Panc1 (cell line): ENCODE measurements around the gene LUZP4. TPM values are rescaled to one million over a fixed set of nuclear protein-coding genes. Genes with fewer than 3 reads are reported as not detected.
"Not testable (repeated sequence)": the region's sequence is repeated elsewhere in the genome, so short reads cannot be mapped to it uniquely, and the experiment has no call there.

Experiments used
- ATAC-seq: fragments of 200-7000 bp; cut with Tn5 transposase; 2 replicates; pipeline ENCODE4 v1.9.1; 2020; ENCODE audit warnings: mild to moderate bottlenecking, moderate library complexity
- BruUV-seq: library from RNA; stranded (reverse); fragments of 400-500 nt; replicated peaks from 2 replicates; lab custom pipeline; 2021; lab: Mats Ljungman, UMichigan
- CTCF ChIA-PET: fragments of 300-600 bp; sonication (Branson Sonifier 250); formaldehyde crosslinking; loops from one replicate; lab custom pipeline; 2022; ENCODE audit warnings: antibody characterized with exemption; lab: Charles Lee
- POLR2A ChIA-PET: fragments of 300-600 bp; sonication (Branson Sonifier 250); formaldehyde crosslinking; loops from one replicate; lab custom pipeline; 2022; ENCODE audit warnings: antibody characterized with exemption; lab: Charles Lee
- DNase-seq: peaks from one replicate; pipeline ENCODE4 v3.0.0-alpha.2; 2010; ENCODE audit warnings: low read depth, low spot score
- H3K27ac ChIP-seq: 2 replicates; pipeline ENCODE4 v1.5.1; 2011; ENCODE audit warnings: mild to moderate bottlenecking, low read length, inconsistent platforms
- H3K27me3 ChIP-seq: fragments of 200-500 bp; sonication (Bioruptor generic); 2 replicates; pipeline ENCODE4 v1.6.0; 2014; ENCODE audit warnings: low read length, inconsistent platforms; ENCODE audit not compliant: control insufficient read depth, insufficient read depth
- H3K36me3 ChIP-seq: fragments of 200-500 bp; sonication (Bioruptor generic); 2 replicates; pipeline ENCODE4 v1.5.1; 2014; ENCODE audit warnings: inconsistent platforms, mild to moderate bottlenecking, low read length, moderate library complexity; ENCODE audit not compliant: control insufficient read depth, insufficient read depth
- H3K4me1 ChIP-seq: 2 replicates; pipeline ENCODE4 v1.5.1; 2011; ENCODE audit warnings: inconsistent platforms, mild to moderate bottlenecking, low read length, moderate library complexity; ENCODE audit not compliant: control insufficient read depth, insufficient read depth
- H3K4me3 ChIP-seq, 2 experiments: 2 replicates each; pipeline ENCODE4 v1.5.1; 2011 to 2012; ENCODE audit warnings: low read depth in 2 of 2, low read length in 2 of 2, mild to moderate bottlenecking in 2 of 2, inconsistent platforms in 1 of 2, moderate library complexity in 1 of 2
- H3K9me3 ChIP-seq: fragments of 200-500 bp; sonication (Bioruptor generic); 2 replicates; pipeline ENCODE4 v1.5.1; 2014; ENCODE audit warnings: low read depth, mild to moderate bottlenecking, inconsistent platforms, low read length, moderate library complexity; ENCODE audit not compliant: control insufficient read depth, insufficient read depth
- POLR2AphosphoS5 ChIP-seq: IDR thresholded peaks from 2 replicates; pipeline ENCODE4 v1.6.1; 2012; ENCODE audit warnings: mild to moderate bottlenecking, low read depth, low read length, moderate library complexity
- SIN3A ChIP-seq: IDR thresholded peaks from 2 replicates; pipeline ENCODE4 v1.6.1; 2012; ENCODE audit warnings: low read depth, mild to moderate bottlenecking, low read length, moderate library complexity, borderline replicate concordance; ENCODE audit not compliant: insufficient read depth
- TCF7L2 ChIP-seq: IDR thresholded peaks from 2 replicates; pipeline ENCODE4 v1.6.1; 2011; ENCODE audit warnings: mild to moderate bottlenecking, low read depth, low read length, inconsistent platforms
- in situ Hi-C: cut with HindIII; loops from 2 replicates; pipeline ENCODE4 v1.10.0; 2016; ENCODE audit warnings: low sequenced_read_pairs, low pct_unique_long_range_greater_than_20kb
- intact Hi-C: fragments of 100-400 bp; cut with micrococcal nuclease; formaldehyde crosslinking; loops from one replicate; pipeline ENCODE4 v1.10.0; 2022; ENCODE audit not compliant: unreplicated experiment
- total RNA-seq: library from RNA; stranded (reverse); gene quantifications from one replicate; pipeline ENCODE4 v1.2.1, GENCODE V29; 2021; ENCODE audit not compliant: unreplicated experiment
- TF ChIP-seq, protein P1 (sequence below), 2 experiments: IDR thresholded peaks; 2 replicates each; pipeline ENCODE4 v1.6.1; 2011 to 2012; ENCODE audit warnings: low read depth in 2 of 2, control low read depth in 1 of 2, low read length in 1 of 2, mild to moderate bottlenecking in 1 of 2, moderate library complexity in 1 of 2; ENCODE audit not compliant: insufficient read depth in 1 of 2
- TF ChIP-seq, protein P2 (sequence below): fragments of 450-650 bp; IDR thresholded peaks from 2 replicates; pipeline ENCODE4 v1.5.1; 2017; ENCODE audit warnings: mild to moderate bottlenecking

LUZP4 gene
- total RNA-seq, 1 experiment from 2014 or later: not detected

DNA sequence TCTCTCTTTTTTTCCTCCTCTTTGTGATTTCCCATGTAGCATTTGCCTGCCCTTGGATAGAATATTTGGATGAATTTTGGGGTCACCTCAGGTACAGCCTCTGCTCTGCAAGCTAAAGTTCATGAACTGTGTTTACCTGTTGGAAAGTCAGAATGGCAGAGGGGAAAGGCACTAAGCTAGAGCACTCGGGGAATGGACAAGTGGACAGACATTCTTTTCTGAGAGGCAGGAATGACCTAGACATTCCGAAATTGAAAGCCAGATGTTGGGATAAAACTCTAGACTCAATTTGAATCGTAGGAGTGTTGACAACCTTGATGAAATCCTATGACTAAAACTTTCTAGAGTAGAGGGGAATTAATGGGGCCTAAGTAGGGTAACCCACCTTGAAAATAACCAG, 56.1 kb downstream of the LUZP4 start:
- no peak for DNase-seq
- ChIA-PET POLR2A (no interaction called here), CTCF (no interaction called here)
- no TSS peak for BruUV-seq
- intact Hi-C loops (no loop called here), in situ Hi-C loops (no loop called here)
- Histone ChIP-seq H3K27ac (no peak overlapping the region), H3K4me3 (no peak overlapping the region), H3K4me1 (no peaks in the 10 kb centered on the region), H3K27me3 (no peaks in the 10 kb centered on the region), H3K9me3 (no peaks in the 10 kb centered on the region), H3K36me3 (no peaks in the 10 kb centered on the region)
- no peak for TF ChIP-seq SIN3A
- TF ChIP-seq TCF7L2: no peak
- TF ChIP-seq, protein P1, sequence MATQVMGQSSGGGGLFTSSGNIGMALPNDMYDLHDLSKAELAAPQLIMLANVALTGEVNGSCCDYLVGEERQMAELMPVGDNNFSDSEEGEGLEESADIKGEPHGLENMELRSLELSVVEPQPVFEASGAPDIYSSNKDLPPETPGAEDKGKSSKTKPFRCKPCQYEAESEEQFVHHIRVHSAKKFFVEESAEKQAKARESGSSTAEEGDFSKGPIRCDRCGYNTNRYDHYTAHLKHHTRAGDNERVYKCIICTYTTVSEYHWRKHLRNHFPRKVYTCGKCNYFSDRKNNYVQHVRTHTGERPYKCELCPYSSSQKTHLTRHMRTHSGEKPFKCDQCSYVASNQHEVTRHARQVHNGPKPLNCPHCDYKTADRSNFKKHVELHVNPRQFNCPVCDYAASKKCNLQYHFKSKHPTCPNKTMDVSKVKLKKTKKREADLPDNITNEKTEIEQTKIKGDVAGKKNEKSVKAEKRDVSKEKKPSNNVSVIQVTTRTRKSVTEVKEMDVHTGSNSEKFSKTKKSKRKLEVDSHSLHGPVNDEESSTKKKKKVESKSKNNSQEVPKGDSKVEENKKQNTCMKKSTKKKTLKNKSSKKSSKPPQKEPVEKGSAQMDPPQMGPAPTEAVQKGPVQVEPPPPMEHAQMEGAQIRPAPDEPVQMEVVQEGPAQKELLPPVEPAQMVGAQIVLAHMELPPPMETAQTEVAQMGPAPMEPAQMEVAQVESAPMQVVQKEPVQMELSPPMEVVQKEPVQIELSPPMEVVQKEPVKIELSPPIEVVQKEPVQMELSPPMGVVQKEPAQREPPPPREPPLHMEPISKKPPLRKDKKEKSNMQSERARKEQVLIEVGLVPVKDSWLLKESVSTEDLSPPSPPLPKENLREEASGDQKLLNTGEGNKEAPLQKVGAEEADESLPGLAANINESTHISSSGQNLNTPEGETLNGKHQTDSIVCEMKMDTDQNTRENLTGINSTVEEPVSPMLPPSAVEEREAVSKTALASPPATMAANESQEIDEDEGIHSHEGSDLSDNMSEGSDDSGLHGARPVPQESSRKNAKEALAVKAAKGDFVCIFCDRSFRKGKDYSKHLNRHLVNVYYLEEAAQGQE (IDR thresholded peaks at IDR 0.05; ENCODE audit: insufficient read depth in 1 of 2, low read depth in 2 of 2, low read length in 1 of 2): no peak
- TF ChIP-seq, protein P2, sequence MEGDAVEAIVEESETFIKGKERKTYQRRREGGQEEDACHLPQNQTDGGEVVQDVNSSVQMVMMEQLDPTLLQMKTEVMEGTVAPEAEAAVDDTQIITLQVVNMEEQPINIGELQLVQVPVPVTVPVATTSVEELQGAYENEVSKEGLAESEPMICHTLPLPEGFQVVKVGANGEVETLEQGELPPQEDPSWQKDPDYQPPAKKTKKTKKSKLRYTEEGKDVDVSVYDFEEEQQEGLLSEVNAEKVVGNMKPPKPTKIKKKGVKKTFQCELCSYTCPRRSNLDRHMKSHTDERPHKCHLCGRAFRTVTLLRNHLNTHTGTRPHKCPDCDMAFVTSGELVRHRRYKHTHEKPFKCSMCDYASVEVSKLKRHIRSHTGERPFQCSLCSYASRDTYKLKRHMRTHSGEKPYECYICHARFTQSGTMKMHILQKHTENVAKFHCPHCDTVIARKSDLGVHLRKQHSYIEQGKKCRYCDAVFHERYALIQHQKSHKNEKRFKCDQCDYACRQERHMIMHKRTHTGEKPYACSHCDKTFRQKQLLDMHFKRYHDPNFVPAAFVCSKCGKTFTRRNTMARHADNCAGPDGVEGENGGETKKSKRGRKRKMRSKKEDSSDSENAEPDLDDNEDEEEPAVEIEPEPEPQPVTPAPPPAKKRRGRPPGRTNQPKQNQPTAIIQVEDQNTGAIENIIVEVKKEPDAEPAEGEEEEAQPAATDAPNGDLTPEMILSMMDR: no peak
- no peak for TF ChIP-seq POLR2AphosphoS5
- no peak for ATAC-seq

GRCh38 chrX:115346738-115347137, 57.2 kb downstream of the LUZP4 start:
- H3K27me3 ChIP-seq, H3K27ac ChIP-seq, intact Hi-C loops, POLR2A ChIA-PET, CTCF ChIA-PET, H3K9me3 ChIP-seq, ATAC-seq, H3K36me3 ChIP-seq, BruUV-seq, DNase-seq, H3K4me1 ChIP-seq, H3K4me3 ChIP-seq, in situ Hi-C loops: not testable (repeated sequence)

- Histone ChIP-seq H3K27ac (no peak overlapping the region), H3K36me3 (no peaks in the 10 kb centered on the region), H3K4me1 (no peaks in the 10 kb centered on the region), H3K4me3 (no peak overlapping the region), H3K27me3 (no peaks in the 10 kb centered on the region), H3K9me3 (no peaks in the 10 kb centered on the region)
- intact Hi-C loops: no loop called here
- BruUV-seq: no TSS peak
- in situ Hi-C loops: no loop called here
- DNase-seq (no peak), ATAC-seq (no peak)
- no peak for TF ChIP-seq TCF7L2
- no peak for TF ChIP-seq SIN3A
- TF ChIP-seq, protein P1 (IDR thresholded peaks at IDR 0.05; ENCODE audit: insufficient read depth in 1 of 2, low read depth in 2 of 2, low read length in 1 of 2): no peak
- TF ChIP-seq, protein P2: no peak
- no peak for TF ChIP-seq POLR2AphosphoS5
- ChIA-PET POLR2A (no interaction called here), CTCF (no interaction called here)
Observed at GRCh38 chrX:115348446-115349225, 59.1 kb downstream of the LUZP4 start.
